ENCODE data around the gene OPALIN.

The OPALIN gene

DNA sequence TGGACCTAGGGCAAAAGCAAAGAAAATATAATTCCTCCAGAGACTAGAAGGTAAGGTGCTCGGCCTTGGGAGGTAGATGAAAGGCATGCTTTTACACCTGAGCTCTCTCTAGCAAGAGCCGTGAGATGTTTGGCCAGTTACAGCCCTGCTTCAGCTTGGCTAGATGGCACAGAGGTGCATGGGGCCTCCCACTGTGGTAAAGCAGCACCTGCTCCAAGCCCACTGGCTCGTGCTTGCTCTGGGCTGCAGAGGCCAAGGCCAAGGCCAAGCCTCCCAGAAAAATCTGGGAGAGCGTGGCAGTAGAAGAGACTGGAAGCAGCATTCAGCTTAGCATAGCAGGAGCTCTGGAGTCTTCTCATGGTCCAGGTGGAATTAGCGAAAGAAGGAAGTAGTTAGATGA lies 31.0 kb upstream of the OPALIN start:
- Histone ChIP-seq H3K27me3 (ENCODE audit: insufficient read depth, low read depth, severe bottlenecking) (no peaks in the 10 kb centered on the region), H3K36me3 (no peaks in the 10 kb centered on the region), H3K27ac (no peak overlapping the region), H3K4me3 (ENCODE audit: low read depth, low read length) (no peak overlapping the region), H3K9me3 (ENCODE audit: severe bottlenecking) (no peaks in the 10 kb centered on the region)
- no peak for DNase-seq
- TF ChIP-seq, protein P1, sequence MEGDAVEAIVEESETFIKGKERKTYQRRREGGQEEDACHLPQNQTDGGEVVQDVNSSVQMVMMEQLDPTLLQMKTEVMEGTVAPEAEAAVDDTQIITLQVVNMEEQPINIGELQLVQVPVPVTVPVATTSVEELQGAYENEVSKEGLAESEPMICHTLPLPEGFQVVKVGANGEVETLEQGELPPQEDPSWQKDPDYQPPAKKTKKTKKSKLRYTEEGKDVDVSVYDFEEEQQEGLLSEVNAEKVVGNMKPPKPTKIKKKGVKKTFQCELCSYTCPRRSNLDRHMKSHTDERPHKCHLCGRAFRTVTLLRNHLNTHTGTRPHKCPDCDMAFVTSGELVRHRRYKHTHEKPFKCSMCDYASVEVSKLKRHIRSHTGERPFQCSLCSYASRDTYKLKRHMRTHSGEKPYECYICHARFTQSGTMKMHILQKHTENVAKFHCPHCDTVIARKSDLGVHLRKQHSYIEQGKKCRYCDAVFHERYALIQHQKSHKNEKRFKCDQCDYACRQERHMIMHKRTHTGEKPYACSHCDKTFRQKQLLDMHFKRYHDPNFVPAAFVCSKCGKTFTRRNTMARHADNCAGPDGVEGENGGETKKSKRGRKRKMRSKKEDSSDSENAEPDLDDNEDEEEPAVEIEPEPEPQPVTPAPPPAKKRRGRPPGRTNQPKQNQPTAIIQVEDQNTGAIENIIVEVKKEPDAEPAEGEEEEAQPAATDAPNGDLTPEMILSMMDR (IDR thresholded peaks at IDR 0.05; ENCODE audit: low read depth, low read length): no peak

DNA sequence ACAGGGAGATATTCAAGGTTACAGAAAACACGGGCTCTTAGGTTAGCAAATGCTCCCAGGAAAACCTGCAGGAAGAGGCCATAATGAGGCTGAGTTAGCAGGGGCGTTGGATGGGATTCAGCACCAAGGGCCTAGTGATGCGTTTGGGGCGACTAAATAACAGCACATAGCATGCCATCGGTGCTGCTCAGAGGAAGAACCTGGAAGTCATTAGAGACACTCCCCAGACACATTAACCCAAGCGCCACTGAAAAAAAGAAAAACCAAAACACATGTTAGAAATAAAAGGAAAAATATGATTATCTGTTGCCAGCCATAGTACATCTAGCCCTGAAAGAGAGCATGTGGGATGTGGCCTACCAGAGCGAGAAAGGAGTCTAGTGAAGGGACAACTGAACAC lies 28.8 kb upstream of the OPALIN start:
- TF ChIP-seq, protein P1 (IDR thresholded peaks at IDR 0.05; ENCODE audit: low read depth, low read length): no peak
- no peak for DNase-seq
- Histone ChIP-seq H3K36me3 (no peaks in the 10 kb centered on the region), H3K4me3 (ENCODE audit: low read depth, low read length) (no peak overlapping the region), H3K27ac (no peak overlapping the region), H3K9me3 (ENCODE audit: severe bottlenecking) (no peaks in the 10 kb centered on the region), H3K27me3 (ENCODE audit: insufficient read depth, low read depth, severe bottlenecking) (no peaks in the 10 kb centered on the region)

DNA sequence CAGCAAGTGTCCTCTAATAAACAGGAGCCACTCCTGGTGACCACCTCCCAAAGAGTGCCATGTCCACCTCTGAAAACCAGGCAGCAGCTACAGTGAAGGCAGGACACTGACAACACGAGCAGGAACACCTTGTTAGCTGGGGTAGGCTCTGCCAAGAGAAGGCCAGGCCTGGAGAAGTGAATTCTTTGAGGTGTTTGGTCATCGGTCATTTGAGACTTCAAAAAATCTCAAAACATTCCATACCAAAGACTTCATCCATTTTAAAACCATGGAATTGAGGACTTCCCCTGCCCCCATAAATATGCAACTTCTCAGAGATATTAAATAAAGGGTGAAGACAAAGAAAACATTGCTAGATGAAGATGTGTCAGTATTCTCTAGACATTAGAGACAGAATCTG lies 28.4 kb upstream of the OPALIN start:
- TF ChIP-seq, protein P1 (IDR thresholded peaks at IDR 0.05; ENCODE audit: low read depth, low read length): no peak
- Histone ChIP-seq H3K9me3 (ENCODE audit: severe bottlenecking) (no peaks in the 10 kb centered on the region), H3K4me3 (ENCODE audit: low read depth, low read length) (no peak overlapping the region), H3K36me3 (no peaks in the 10 kb centered on the region), H3K27me3 (ENCODE audit: insufficient read depth, low read depth, severe bottlenecking) (no peaks in the 10 kb centered on the region), H3K27ac (no peak overlapping the region)
- DNase-seq: no peak

DNA sequence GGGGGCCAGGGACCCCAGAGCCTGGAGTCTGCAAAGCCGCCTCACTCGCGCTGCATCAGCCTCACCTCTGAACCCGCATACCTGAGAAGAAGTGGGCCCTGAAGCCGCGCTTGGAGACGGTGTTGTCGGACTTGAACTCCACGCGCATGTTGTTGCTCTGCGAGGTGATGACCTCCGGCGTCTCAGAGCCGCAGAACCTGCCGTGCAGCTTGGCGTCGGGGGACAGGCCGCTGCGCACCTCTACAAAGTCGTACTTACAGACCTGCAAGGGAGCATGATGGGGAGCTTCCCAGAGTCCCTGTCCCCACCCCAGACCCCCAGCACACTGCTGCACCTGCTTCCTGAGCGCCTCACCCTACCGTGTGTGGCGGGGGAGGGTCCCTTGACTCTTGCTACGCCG lies 25.7 kb upstream of the OPALIN start:
- TF ChIP-seq, protein P1 (IDR thresholded peaks at IDR 0.05; ENCODE audit: low read depth, low read length): no peak
- Histone ChIP-seq H3K27ac (no peak overlapping the region), H3K9me3 (ENCODE audit: severe bottlenecking) (no peaks in the 10 kb centered on the region), H3K36me3 (no peaks in the 10 kb centered on the region), H3K4me3 (ENCODE audit: low read depth, low read length) (no peak overlapping the region), H3K27me3 (ENCODE audit: insufficient read depth, low read depth, severe bottlenecking) (no peaks in the 10 kb centered on the region)
- DNase-seq: no peak

DNA sequence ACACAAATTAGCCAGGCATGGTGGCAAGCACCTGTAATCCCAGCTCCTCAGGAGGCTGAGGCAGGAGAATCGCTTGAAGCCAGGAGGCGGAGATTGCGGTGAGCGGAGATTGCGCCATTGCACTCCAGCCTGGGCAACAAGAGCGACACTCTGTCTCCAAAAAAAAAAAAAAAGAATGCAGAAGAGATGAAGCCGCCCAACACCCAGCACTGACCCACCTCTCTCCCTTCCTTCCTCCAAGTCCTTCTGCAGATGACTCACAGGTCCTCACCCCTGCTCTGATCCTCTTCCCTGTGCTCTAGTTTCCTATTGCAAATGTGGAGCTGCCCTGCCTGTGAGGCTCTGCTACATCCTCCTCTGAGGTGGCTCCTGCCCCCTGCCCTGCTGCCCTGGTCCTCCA lies 22.0 kb upstream of the OPALIN start:
- no peaks in the 10 kb centered on the region for H3K9me3 ChIP-seq (ENCODE audit: severe bottlenecking)
- TF ChIP-seq, protein P1 (IDR thresholded peaks at IDR 0.05; ENCODE audit: low read depth, low read length): no peak
- no peak overlapping the region for H3K27ac ChIP-seq
- no peak for DNase-seq
- no peaks in the 10 kb centered on the region for H3K36me3 ChIP-seq
- H3K27me3 ChIP-seq (ENCODE audit: insufficient read depth, low read depth, severe bottlenecking): no peaks in the 10 kb centered on the region
- no peak overlapping the region for H3K4me3 ChIP-seq (ENCODE audit: low read depth, low read length)

DNA sequence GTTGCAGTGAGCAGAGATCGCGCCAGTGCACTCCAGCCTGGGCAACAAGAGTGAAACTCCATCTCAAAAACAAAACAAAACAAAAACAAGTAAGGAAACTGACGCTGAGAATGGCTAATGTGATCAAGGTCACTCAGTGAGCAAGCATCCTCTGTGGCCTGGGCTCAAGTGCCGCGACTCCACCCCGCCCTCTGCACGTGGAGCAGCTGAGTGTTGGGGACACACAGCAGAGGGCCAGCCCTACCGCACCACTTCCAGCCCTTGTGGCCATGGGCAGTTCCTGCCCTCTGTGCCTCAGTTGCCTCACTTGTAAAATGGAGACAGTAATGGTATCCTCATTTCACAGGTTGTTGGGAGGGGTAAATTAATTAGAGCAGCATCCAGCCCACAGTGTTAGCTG lies 21.0 kb upstream of the OPALIN start:
- H3K27me3 ChIP-seq (ENCODE audit: insufficient read depth, low read depth, severe bottlenecking): no peaks in the 10 kb centered on the region
- no peak for DNase-seq
- no peaks in the 10 kb centered on the region for H3K9me3 ChIP-seq (ENCODE audit: severe bottlenecking)
- H3K27ac ChIP-seq: no peak overlapping the region
- no peaks in the 10 kb centered on the region for H3K36me3 ChIP-seq
- TF ChIP-seq, protein P1 (IDR thresholded peaks at IDR 0.05; ENCODE audit: low read depth, low read length): no peak
- H3K4me3 ChIP-seq (ENCODE audit: low read depth, low read length): no peak overlapping the region
